Left lung (tissue), 10 donors: ENCODE data around the gene KRTAP10-9. TPM values are rescaled to one million over a fixed set of nuclear protein-coding genes. Genes with fewer than 3 reads are reported as not detected.

ENCODE experiments used
- ATAC-seq: fragments of 200-7000 bp; cut with Tn5 transposase; one replicate; pipeline ENCODE4 v1.9.1; 2020; ENCODE audit warnings: moderate library complexity
- DNase-seq, 4 donors: peaks; one replicate each; pipeline ENCODE4 v3.0.0-alpha.2; 2013 to 2020
- H3K27ac ChIP-seq, 2 donors: fragments of 200-600 bp; sonication (generic) in 1 of 2; one replicate each; pipeline versions ENCODE4 v1.5.0 to v1.8.0; 2020 to 2021
- H3K27me3 ChIP-seq, 2 donors: fragments of 200-600 bp; sonication (generic) in 1 of 2; one replicate each; pipeline versions ENCODE4 v1.5.0 to v1.8.0; 2020 to 2021
- H3K36me3 ChIP-seq, 2 donors: fragments of 200-600 bp; sonication (generic) in 1 of 2; one replicate each; pipeline versions ENCODE4 v1.5.0 to v1.8.0; 2020 to 2021
- H3K4me1 ChIP-seq, 2 donors: fragments of 200-600 bp; one replicate each; pipeline ENCODE4 v1.8.0; 2021
- H3K4me3 ChIP-seq, 2 donors: fragments of 200-600 bp; sonication (generic) in 1 of 2; one replicate each; pipeline versions ENCODE4 v1.5.0 to v1.8.0; 2020 to 2021; ENCODE audit warnings: mild to moderate bottlenecking in 1 of 2
- H3K9me3 ChIP-seq, 2 donors: fragments of 200-600 bp; sonication (generic) in 1 of 2; one replicate each; pipeline versions ENCODE4 v1.5.0 to v1.8.0; 2020 to 2021
- CTCF ChIP-seq, 2 donors: fragments of 200-600 bp; sonication (generic) in 1 of 2; IDR thresholded peaks; one replicate each; pipeline versions ENCODE4 v1.5.0 to v1.8.0; 2021; ENCODE audit warnings: antibody characterized with exemption in 2 of 2
- intact Hi-C, 2 donors: fragments of 100-400 bp; cut with DNase I; formaldehyde crosslinking; loops; one replicate each; pipeline versions ENCODE4 v1.11.2 to v1.14.2; 2022
- polyA plus RNA-seq, 6 donors: library from polyadenylated mRNA; unstranded; fragments of 120-200 nt; gene quantifications; one replicate each; pipeline ENCODE4 v1.2.1, GENCODE V29; 2013; ENCODE audit not compliant: insufficient read length in 6 of 6
- total RNA-seq, 2 donors: library from RNA; stranded (reverse); fragmentation: NEBNext Ultra II Directional; extraction: Animal tissue kit (Norgen Biotek cat#: 25700); gene quantifications; one replicate each; pipeline ENCODE4 v1.2.1, GENCODE V29; 2021
- donor health status: DM: no; HTN: yes; CAD: no.
- donor health status: DM: no; HTN: no; CAD: no.

Gene KRTAP10-9
- total and polyA plus RNA-seq, 8 donors = not detected

- Histone ChIP-seq H3K4me1 (no peaks in the 10 kb centered on the region), H3K27me3 (peaks cover 0 to 36% of the 10 kb centered on the region in 2 donors), H3K4me3 (no peak overlapping the region), H3K36me3 (no peaks in the 10 kb centered on the region), H3K27ac (no peak overlapping the region), H3K9me3 (peaks cover 0 to 27% of the 10 kb centered on the region in 2 donors)
- DNase-seq (peak in 1 of 4 donors; percentile 57), ATAC-seq (no peak)
- no peak for TF ChIP-seq CTCF (IDR thresholded peaks at IDR 0.05)
- intact Hi-C loops = no loop called here
Measured at GRCh38 chr21:44613386-44614155, 13.3 kb upstream of the KRTAP10-9 start.

GRCh38 chr21:44614161-44614631 lies 12.7 kb upstream of the KRTAP10-9 start:
- DNase-seq = peak in 1 of 4 donors; percentile 60
- intact Hi-C loops = no loop called here
- no peak overlapping the region for H3K4me3 ChIP-seq
- H3K4me1 ChIP-seq = no peaks in the 10 kb centered on the region
- peaks cover 0 to 27% of the 10 kb centered on the region in 2 donors for H3K9me3 ChIP-seq
- no peak overlapping the region for H3K27ac ChIP-seq
- no peaks in the 10 kb centered on the region for H3K36me3 ChIP-seq
- H3K27me3 ChIP-seq = peaks cover 0 to 36% of the 10 kb centered on the region in 2 donors
- TF ChIP-seq CTCF (IDR thresholded peaks at IDR 0.05) = no peak
- ATAC-seq = no peak

- intact Hi-C loops = no loop called here
- H3K27me3 ChIP-seq = peaks cover 0 to 36% of the 10 kb centered on the region in 2 donors
- H3K4me1 ChIP-seq = no peaks in the 10 kb centered on the region
- no peak overlapping the region for H3K4me3 ChIP-seq
- H3K27ac ChIP-seq = no peak overlapping the region
- DNase-seq (peak in 1 of 4 donors; percentile 64), ATAC-seq (no peak)
- peaks cover 0 to 23% of the 10 kb centered on the region in 2 donors for H3K9me3 ChIP-seq
- no peaks in the 10 kb centered on the region for H3K36me3 ChIP-seq
- no peak for TF ChIP-seq CTCF (IDR thresholded peaks at IDR 0.05)
Measured at GRCh38 chr21:44614961-44615391, 11.9 kb upstream of the KRTAP10-9 start.

- no peaks in the 10 kb centered on the region for H3K4me1 ChIP-seq
- no peak for DNase-seq
- no peak overlapping the region for H3K4me3 ChIP-seq
- peaks cover 0 to 23% of the 10 kb centered on the region in 2 donors for H3K9me3 ChIP-seq
- no peaks in the 10 kb centered on the region for H3K36me3 ChIP-seq
- no peak for TF ChIP-seq CTCF (IDR thresholded peaks at IDR 0.05)
- no peak for ATAC-seq
- intact Hi-C loops = no loop called here
- H3K27me3 ChIP-seq = peaks cover 0 to 36% of the 10 kb centered on the region in 2 donors
- no peak overlapping the region for H3K27ac ChIP-seq
Measured at GRCh38 chr21:44615466-44615865, 11.4 kb upstream of the KRTAP10-9 start.

- ATAC-seq (no peak), DNase-seq (peak in 1 of 4 donors; percentile 54)
- Histone ChIP-seq H3K4me3 (no peak overlapping the region), H3K9me3 (peaks cover 0 to 22% of the 10 kb centered on the region in 2 donors), H3K27ac (no peak overlapping the region), H3K36me3 (no peaks in the 10 kb centered on the region), H3K27me3 (peaks cover 0 to 36% of the 10 kb centered on the region in 2 donors), H3K4me1 (no peaks in the 10 kb centered on the region)
- intact Hi-C loops = no loop called here
- TF ChIP-seq CTCF (IDR thresholded peaks at IDR 0.05) = no peak
Measured at GRCh38 chr21:44615911-44616590, 10.8 kb upstream of the KRTAP10-9 start.
